GM13976 (cell line): ENCODE data around the gene DCLK1.

Source experiments
- DNase-seq: peaks from one replicate; pipeline ENCODE4 v3.0.0; 2012; ENCODE audit warnings: low spot score
- CTCF ChIP-seq: IDR thresholded peaks from 2 replicates; pipeline ENCODE4 v1.5.1; 2012; ENCODE audit warnings: borderline replicate concordance, mild to moderate bottlenecking; ENCODE audit not compliant: insufficient read depth; ENCODE audit errors: extremely low read depth, missing control alignments, control extremely low read depth
- in situ Hi-C: fragments of 300-500 bp; cut with MboI; formaldehyde crosslinking; loops from one replicate; pipeline ENCODE4 v1.12.0; 2022; ENCODE audit warnings: low sequenced_read_pairs, mixed read lengths, inconsistent platforms; ENCODE audit not compliant: unreplicated experiment

Gene DCLK1

GRCh38 chr13:35874704-35875103 lies 256.5 kb downstream of the DCLK1 start:
- in situ Hi-C loops = no loop called here
- DNase-seq = no peak
- no peak for TF ChIP-seq CTCF

GRCh38 chr13:35872369-35872768 lies 258.8 kb downstream of the DCLK1 start:
- no peak for DNase-seq
- no peak for TF ChIP-seq CTCF
- in situ Hi-C loops = no loop called here

GRCh38 chr13:35871561-35871960 lies 259.6 kb downstream of the DCLK1 start:
- DNase-seq = no peak
- TF ChIP-seq CTCF = no peak
- in situ Hi-C loops = no loop called here

GRCh38 chr13:35866801-35867200 lies 264.4 kb downstream of the DCLK1 start:
- no peak for DNase-seq
- no peak for TF ChIP-seq CTCF
- in situ Hi-C loops = no loop called here

- DNase-seq = no peak
- TF ChIP-seq CTCF = no peak
- in situ Hi-C loops = no loop called here
These were observed 265.6 kb downstream of the DCLK1 start for GRCh38 chr13:35865341-35866240.

- in situ Hi-C loops = no loop called here
- no peak for TF ChIP-seq CTCF
- no peak for DNase-seq
These were observed 270.5 kb downstream of the DCLK1 start for GRCh38 chr13:35860661-35861060.
